GM18861 (cell line): Measurements from ENCODE around the gene RASSF4.

Experiments used
- ATAC-seq: cut with Tn5 transposase; IDR thresholded peaks from one replicate; pipeline ENCODE4 v1.9.1; 2021; ENCODE audit not compliant: unreplicated experiment

Gene RASSF4

DNA sequence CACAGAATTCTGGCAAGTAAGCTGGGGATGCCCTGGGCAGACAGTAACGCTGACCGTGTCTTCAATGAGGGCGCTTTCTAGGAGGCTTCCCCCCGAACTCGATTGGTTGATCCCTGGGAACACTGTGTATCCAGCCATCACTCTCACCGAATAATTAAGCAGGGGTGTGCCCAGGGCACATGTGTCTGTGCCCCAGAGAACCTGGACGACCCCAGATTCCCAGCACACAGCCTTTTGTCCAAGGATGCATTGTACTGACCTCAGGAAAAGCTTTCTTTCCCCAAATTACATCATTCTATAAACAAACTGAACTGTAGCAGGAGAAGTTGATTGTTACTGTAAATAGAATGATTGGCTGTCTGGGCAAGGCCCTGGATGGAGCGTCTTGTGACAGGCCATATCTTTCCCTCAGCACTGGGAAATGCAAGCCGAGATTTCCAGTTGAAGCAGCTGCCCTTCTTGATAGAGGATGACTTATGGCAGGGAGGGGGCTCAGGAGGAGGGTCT is 25.6 kb downstream of the RASSF4 start:
- ATAC-seq, result no peak

DNA sequence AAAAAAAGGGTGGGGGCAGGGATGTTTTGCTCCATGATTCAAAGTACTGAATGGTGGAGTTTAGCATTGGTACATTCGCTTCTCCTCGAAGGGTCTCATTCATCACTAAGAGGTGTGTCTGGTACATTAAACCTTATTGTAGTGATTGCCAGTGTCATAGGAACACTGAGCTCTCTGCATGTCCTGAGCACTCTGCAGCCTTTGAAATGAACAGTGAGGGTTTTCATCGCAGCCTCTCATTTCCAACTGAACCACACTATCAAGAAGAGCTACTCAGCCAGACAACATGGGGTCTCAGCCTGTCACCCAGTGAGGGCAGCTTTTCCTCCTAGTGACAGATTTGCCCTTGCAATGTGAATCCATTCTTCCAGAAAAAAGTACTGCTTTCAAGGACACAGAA is 26.6 kb downstream of the RASSF4 start:
- ATAC-seq, result no peak

- ATAC-seq, result no peak
Measured at GRCh38 chr10:44986670-44987069, 27.1 kb downstream of the RASSF4 start.

GRCh38 chr10:44988957-44989585 is 29.5 kb downstream of the RASSF4 start:
- ATAC-seq, result no peak

DNA sequence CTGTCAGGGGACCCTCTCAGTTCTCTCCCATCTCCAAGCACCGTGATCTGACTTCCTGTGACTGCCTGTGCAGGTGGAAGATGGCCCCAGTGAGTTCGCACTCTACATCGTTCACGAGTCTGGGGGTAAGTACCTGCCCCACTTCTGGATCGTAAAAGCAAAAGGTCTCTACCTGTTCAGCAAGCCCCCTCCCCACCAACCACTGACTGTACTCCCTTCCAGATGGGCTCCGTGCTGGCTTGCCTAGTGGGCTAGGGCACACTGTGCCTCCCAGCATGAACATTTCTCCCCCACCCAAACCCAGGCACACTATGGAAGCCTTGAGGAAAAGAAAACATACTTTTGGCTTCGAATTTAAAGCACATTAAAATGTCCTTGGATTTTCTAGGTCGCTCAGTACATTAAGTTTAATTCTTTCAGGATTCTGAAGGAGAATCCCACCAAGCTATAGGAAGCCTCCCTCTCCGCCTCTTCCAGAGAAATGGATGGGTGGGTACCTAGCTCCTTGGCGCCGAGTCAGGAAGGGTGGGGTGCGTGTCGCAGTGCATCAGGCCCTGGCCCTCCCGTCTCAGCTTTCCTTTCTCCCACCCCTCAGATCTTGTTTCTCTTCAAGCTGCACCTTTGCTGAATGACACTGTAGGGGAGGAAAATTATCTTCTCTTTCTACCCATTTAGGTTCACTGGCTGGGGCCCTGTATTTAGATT is 30.1 kb downstream of the RASSF4 start:
- no peak for ATAC-seq

- no peak for ATAC-seq
Measured at GRCh38 chr10:44990302-44990655, 30.7 kb downstream of the RASSF4 start.

GRCh38 chr10:44990965-44991364 is 31.4 kb downstream of the RASSF4 start:
- no peak for ATAC-seq

- ATAC-seq, result no peak
Measured at GRCh38 chr10:44991571-44991970, 32.0 kb downstream of the RASSF4 start.

- ATAC-seq, result no peak
Measured at GRCh38 chr10:44992070-44992731, 32.6 kb downstream of the RASSF4 start.

GRCh38 chr10:44992732-44993225 is 33.2 kb downstream of the RASSF4 start:
- no peak for ATAC-seq

- no peak for ATAC-seq
Measured at GRCh38 chr10:44993226-44993921, 33.8 kb downstream of the RASSF4 start.

- ATAC-seq, result no peak
Measured at GRCh38 chr10:44993922-44994751, 34.5 kb downstream of the RASSF4 start.

GRCh38 chr10:44994752-44995530 is 35.3 kb downstream of the RASSF4 start:
- ATAC-seq, result no peak

GRCh38 chr10:44995581-44995913 is 35.9 kb downstream of the RASSF4 start:
- ATAC-seq, result no peak

GRCh38 chr10:44995914-44996669 is 36.5 kb downstream of the RASSF4 start:
- no peak for ATAC-seq

DNA sequence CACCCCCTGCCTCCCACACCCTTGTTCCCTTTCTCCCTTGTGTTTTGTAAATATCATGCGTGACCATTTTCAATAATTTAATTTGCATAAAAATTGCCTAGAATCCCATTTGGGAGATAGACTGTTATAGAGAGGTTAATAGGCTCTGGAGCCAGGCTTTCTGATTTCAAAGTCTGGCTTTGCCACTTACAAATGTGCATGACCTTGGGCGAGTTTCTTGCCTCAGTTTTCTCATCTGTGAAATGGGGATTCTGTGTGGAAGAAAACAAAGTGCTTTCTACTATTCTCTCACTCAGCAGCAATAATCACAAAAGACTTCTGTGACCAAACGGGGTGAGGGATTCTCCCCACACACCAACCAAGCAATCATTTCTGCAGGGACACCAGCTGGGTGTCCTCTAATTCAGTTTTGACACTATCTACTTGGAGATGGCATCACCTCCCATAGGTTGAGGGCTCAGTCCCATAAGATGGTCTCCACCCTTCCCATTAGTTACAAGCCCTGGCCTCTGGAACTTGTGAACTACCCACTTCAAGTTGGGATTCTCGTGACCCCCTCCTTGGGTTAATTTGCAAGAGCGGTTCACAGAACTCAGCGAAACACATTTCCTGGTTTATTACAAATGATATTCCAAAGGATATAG is 37.6 kb downstream of the RASSF4 start:
- ATAC-seq, result no peak

GRCh38 chr10:44998146-44998631 is 38.6 kb downstream of the RASSF4 start:
- ATAC-seq, result no peak

DNA sequence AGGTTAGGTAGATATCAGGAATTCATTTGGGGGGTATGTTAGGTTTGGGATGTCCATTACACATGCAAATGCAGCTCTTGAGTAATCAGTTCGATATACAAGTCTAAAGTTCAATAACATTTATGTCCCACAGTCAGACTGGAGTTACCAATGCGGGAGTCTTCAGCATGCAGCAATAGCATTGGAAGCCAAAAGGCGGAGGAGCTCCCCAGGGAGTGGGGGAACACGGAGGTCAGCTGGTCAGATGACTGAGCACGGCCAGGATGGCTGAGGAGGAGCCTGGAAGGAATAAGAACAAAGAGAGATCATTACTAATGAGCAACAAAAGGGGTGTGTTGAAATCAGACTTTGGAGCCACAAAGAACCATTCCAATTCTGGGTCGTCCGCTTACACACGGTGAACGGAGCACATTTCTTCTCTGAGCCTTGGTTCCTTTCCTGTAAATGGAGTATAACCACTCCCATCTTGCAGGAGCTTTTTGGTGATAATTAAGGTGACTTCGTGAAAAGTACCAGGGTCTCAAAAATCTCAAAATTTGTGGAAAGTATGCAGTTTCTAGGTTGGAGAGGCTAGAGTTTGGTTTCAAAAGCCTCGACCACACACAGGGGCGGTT is 40.6 kb downstream of the RASSF4 start:
- no peak for ATAC-seq
